ENCODE measurements around the gene SELENOF. TPM values are rescaled to one million over a fixed set of nuclear protein-coding genes. Genes with fewer than 3 reads are reported as not detected.

Gene SELENOF
- total RNA-seq, 1 donor from 2014 or later = 129 TPM

DNA sequence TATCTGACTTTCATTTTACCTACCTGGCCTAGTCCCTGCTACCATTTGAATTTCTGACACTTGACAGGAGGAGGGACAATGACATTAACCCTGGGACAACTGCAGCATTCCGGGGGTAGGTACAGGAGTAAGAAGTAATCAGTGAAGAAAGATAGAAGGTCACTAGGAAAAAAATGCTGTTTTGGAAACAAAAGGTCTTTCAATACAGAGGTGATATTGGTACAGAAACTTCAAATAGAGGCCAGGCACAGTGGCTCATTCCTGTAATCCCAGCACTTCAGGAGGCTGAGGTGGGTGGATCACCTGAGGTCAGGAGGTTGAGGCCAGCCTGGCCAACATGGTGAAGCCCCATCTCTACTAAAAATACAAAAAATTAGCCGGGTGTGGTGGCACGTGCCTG is 68.4 kb downstream of the SELENOF start:
- Mint-ChIP-seq H3K9me3 (no peaks in the 10 kb centered on the region), H3K27me3 (ENCODE audit: low read depth) (no peaks in the 10 kb centered on the region), H3K4me1 (no peaks in the 10 kb centered on the region), H3K4me3 (no peak overlapping the region), H3K36me3 (ENCODE audit: low read depth) (no peaks in the 10 kb centered on the region), H3K27ac (ENCODE audit: unreplicated experiment) (no peak overlapping the region)
- TF ChIP-seq, protein P1, sequence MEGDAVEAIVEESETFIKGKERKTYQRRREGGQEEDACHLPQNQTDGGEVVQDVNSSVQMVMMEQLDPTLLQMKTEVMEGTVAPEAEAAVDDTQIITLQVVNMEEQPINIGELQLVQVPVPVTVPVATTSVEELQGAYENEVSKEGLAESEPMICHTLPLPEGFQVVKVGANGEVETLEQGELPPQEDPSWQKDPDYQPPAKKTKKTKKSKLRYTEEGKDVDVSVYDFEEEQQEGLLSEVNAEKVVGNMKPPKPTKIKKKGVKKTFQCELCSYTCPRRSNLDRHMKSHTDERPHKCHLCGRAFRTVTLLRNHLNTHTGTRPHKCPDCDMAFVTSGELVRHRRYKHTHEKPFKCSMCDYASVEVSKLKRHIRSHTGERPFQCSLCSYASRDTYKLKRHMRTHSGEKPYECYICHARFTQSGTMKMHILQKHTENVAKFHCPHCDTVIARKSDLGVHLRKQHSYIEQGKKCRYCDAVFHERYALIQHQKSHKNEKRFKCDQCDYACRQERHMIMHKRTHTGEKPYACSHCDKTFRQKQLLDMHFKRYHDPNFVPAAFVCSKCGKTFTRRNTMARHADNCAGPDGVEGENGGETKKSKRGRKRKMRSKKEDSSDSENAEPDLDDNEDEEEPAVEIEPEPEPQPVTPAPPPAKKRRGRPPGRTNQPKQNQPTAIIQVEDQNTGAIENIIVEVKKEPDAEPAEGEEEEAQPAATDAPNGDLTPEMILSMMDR (conservative IDR thresholded peaks at IDR 0.05) = no peak
- no peak for DNase-seq (ENCODE audit: low read depth, low spot score)

DNA sequence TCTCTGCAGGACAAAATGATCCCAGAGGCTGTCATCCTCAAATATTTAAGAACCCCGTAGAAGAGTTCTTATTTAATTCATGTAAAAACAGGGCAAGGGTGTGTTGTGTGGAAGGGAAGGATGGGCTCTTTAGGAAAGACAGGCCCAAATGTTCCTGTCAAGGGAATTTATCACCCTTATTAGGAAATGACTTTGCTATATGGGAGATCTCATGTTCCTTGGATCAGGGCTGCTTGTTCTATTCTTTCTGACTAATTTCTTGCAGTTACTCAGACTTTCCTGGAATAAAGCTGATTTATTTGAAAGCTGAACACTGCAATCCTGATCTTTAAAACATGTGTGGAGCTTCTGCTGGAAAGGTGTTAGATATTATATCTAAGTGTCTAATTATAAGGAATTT is 72.8 kb downstream of the SELENOF start:
- Mint-ChIP-seq H3K4me3 (no peak overlapping the region), H3K27ac (ENCODE audit: unreplicated experiment) (no peak overlapping the region), H3K4me1 (no peaks in the 10 kb centered on the region), H3K36me3 (ENCODE audit: low read depth) (no peaks in the 10 kb centered on the region), H3K9me3 (peaks cover 2% of the 10 kb centered on the region), H3K27me3 (ENCODE audit: low read depth) (no peaks in the 10 kb centered on the region)
- TF ChIP-seq, protein P1 (conservative IDR thresholded peaks at IDR 0.05) = no peak
- no peak for DNase-seq (ENCODE audit: low read depth, low spot score)

DNA sequence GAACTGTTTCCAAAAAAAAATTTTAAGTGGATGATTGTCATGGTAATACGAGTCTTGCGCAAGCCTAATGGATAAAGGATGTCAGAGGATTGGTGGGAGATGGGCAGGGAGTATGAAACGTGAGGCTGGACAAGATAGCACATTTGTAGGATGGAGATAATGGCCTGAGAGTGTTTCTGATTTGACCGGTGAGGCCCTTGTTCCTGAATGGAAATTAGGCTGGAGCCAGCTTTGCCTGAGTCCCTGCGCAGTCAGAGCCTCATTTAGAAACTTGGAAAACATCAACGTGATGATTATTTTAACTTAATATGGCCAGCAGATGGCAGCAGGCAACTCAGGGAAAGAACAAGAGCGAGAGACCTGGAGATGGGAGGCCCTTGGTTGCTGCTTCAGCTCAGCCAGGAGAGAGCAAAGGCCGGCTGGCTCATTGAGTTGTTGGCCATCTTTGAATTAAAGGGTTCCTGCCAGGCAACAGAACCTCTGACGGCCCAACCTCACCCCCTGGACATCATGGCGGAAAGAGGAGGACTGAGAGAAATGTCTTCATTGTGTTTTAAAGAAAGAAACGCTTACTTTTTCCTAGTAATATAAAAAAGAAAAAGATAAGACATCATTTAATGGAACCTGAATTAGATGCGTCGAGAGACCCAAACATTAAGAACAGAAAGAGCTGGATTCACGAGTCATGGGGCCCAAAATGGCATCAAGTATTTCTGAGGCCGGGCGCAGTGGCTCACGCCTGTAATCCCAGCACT is 80.3 kb downstream of the SELENOF start:
- Mint-ChIP-seq H3K36me3 (ENCODE audit: low read depth) (no peaks in the 10 kb centered on the region), H3K4me3 (no peak overlapping the region), H3K9me3 (peaks cover 2% of the 10 kb centered on the region), H3K27ac (ENCODE audit: unreplicated experiment) (no peak overlapping the region), H3K4me1 (peaks cover 6% of the 10 kb centered on the region), H3K27me3 (ENCODE audit: low read depth) (no peaks in the 10 kb centered on the region)
- peak; percentile 63 for DNase-seq (ENCODE audit: low read depth, low spot score)
- TF ChIP-seq, protein P1 (conservative IDR thresholded peaks at IDR 0.05) = peak; percentile 81

DNA sequence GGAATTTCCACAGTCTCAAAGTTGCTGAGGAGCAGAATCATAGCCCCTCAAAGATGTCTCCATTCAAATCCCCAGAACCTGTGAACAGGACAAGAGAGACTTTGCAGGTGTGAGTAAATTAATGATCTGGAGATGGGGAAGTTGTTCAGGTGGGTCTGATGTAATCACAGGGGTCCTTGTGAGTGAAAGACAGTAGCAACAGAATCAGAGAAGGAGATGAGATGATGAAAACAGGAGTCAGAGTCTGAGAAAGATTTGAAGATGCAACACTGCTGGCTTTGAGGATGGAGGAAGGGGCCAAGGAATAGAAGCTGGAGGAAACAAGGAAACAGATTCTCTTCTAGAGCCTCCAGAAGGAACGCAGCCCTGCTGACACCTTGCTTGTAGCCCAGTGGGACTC is 81.5 kb downstream of the SELENOF start:
- Mint-ChIP-seq H3K36me3 (ENCODE audit: low read depth) (no peaks in the 10 kb centered on the region), H3K27me3 (ENCODE audit: low read depth) (no peaks in the 10 kb centered on the region), H3K4me1 (peaks cover 6% of the 10 kb centered on the region), H3K27ac (ENCODE audit: unreplicated experiment) (no peak overlapping the region), H3K4me3 (no peak overlapping the region), H3K9me3 (peaks cover 2% of the 10 kb centered on the region)
- DNase-seq (ENCODE audit: low read depth, low spot score) = no peak
- TF ChIP-seq, protein P1 (conservative IDR thresholded peaks at IDR 0.05) = no peak

DNA sequence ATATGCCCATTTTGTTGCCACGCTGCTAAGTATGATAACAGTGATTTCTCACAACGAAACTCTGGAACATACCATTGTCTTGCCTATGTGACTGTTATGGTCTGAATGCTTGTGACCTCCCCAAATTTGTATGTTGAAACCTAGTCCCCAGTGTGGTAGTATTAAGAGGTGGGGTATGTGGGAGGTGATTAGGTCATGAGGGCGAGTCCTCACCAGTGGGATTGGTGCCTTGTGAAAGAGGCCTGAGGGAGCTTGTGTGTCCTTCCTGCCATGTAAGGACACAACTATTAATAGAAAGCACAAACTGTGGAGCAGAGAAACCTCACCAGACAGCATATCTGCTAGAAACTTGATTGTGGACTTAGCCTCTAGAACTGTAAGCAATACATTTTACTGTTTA is 84.6 kb downstream of the SELENOF start:
- no peak overlapping the region for H3K4me3 Mint-ChIP-seq

More for the DNA sequence above, 84.6 kb downstream of the SELENOF start:
- Mint-ChIP-seq H3K36me3 (ENCODE audit: low read depth) (no peaks in the 10 kb centered on the region), H3K4me1 (peaks cover 6% of the 10 kb centered on the region), H3K9me3 (no peaks in the 10 kb centered on the region), H3K27ac (ENCODE audit: unreplicated experiment) (peak overlapping the region; percentile 85), H3K27me3 (ENCODE audit: low read depth) (no peaks in the 10 kb centered on the region)
- TF ChIP-seq, protein P1 (conservative IDR thresholded peaks at IDR 0.05) = no peak
- DNase-seq (ENCODE audit: low read depth, low spot score) = no peak
